Activated B cell treated with CpG ODN at 0.5 μM for 24 hours (primary cell): ENCODE data around the gene IL6. TPM values are rescaled to one million over a fixed set of nuclear protein-coding genes. Genes with fewer than 3 reads are reported as not detected.
"Not testable (repeated sequence)": the region's sequence is repeated elsewhere in the genome, so short reads cannot be mapped to it uniquely, and the experiment has no call there.

Source experiments
- ATAC-seq: fragments of 200-7000 bp; cut with Tn5 transposase; one replicate; pipeline ENCODE4 v1.10.0; 2021; ENCODE audit warnings: low read depth, mild to moderate bottlenecking, moderate library complexity
- CTCF ChIA-PET: fragments of 350-600 bp; sonication (Branson Sonifier 250); formaldehyde crosslinking; loops from one replicate; lab custom pipeline; 2021; ENCODE audit warnings: antibody characterized with exemption; lab: Charles Lee
- POLR2A ChIA-PET: fragments of 350-600 bp; sonication (Branson Sonifier 250); formaldehyde crosslinking; loops from one replicate; lab custom pipeline; 2021; ENCODE audit warnings: antibody characterized with exemption; lab: Charles Lee
- DNase-seq: peaks from one replicate; pipeline ENCODE4 v3.0.0; 2022
- H3K27ac Mint-ChIP-seq: one replicate; pipeline ENCODE4 v1.8.0; 2020; ENCODE audit warnings: mixed read lengths
- H3K27me3 Mint-ChIP-seq: one replicate; pipeline ENCODE4 v1.8.0; 2021; ENCODE audit warnings: mixed read lengths
- H3K36me3 Mint-ChIP-seq: one replicate; pipeline ENCODE4 v1.8.0; 2021; ENCODE audit warnings: low read depth, mixed read lengths
- H3K4me1 Mint-ChIP-seq: one replicate; pipeline ENCODE4 v1.8.0; 2021; ENCODE audit warnings: mixed read lengths
- H3K4me3 Mint-ChIP-seq: one replicate; pipeline ENCODE4 v1.8.0; 2020; ENCODE audit warnings: mild to moderate bottlenecking, mixed read lengths
- H3K9me3 Mint-ChIP-seq: one replicate; pipeline ENCODE4 v1.8.0; 2020; ENCODE audit warnings: mixed read lengths
- CTCF ChIP-seq: fragments of 200-600 bp; IDR thresholded peaks from one replicate; pipeline ENCODE4 v1.8.0; 2022; ENCODE audit warnings: antibody characterized with exemption, mild to moderate bottlenecking
- intact Hi-C: fragments of 100-400 bp; cut with micrococcal nuclease; formaldehyde crosslinking; loops from one replicate; pipeline ENCODE4 v1.15.1; 2024
- total RNA-seq: library from RNA; stranded (reverse); gene quantifications from 2 replicates; pipeline ENCODE4 v1.2.3, GENCODE V29; 2022

The IL6 gene
- total RNA-seq: 64.4 and 72.3 TPM in 2 replicates

GRCh38 chr7:22726907-22727713 lies at the start of gene IL6:
TSS of gene IL6 (plus strand) at chr7:22727200. CDS start at chr7:22727263, 63 bp downstream.
- CTCF ChIA-PET: interaction anchor here (0.7 to 12.7 kb wide), 29 partner anchors 10 to 331 kb away, joined by 3 to 348 read pairs (median 6); no protein-coding TSS in a partner anchor
- H3K4me1 Mint-ChIP-seq: peaks cover 82% of the 10 kb centered on the region
- peaks cover 39% of the 10 kb centered on the region for H3K36me3 Mint-ChIP-seq
- ATAC-seq: peak; percentile 45
- intact Hi-C loops: loop anchor here (1.0 to 5.0 kb wide), 11 partner anchors 14 to 328 kb away; no protein-coding TSS in a partner anchor
- POLR2A ChIA-PET: interaction anchor here (0.6 to 8.2 kb wide), 29 partner anchors 8 to 329 kb away, joined by 3 to 215 read pairs (median 5); no protein-coding TSS in a partner anchor
- peak; percentile 53 for DNase-seq
- peak within 1 kb of the TSS; percentile 94 for H3K4me3 Mint-ChIP-seq
- H3K27me3 Mint-ChIP-seq: no peaks in the 10 kb centered on the region
- H3K9me3 Mint-ChIP-seq: no peaks in the 10 kb centered on the region
- H3K27ac Mint-ChIP-seq: peak within 1 kb of the TSS; percentile 94
- no peak for TF ChIP-seq CTCF

GRCh38 chr7:22677263-22677662 lies 49.7 kb upstream of the IL6 start:
- ChIA-PET POLR2A (interaction anchor here (0.6 to 5.6 kb wide), 15 partner anchors 8 to 429 kb away, joined by 3 to 75 read pairs (median 5); partner anchors contain the start of gene IL6), CTCF (interaction anchor here (0.9 to 3.5 kb wide), 4 partner anchors 15 to 117 kb away, joined by 3 to 21 read pairs (median 8); no protein-coding TSS in a partner anchor)
- Mint-ChIP-seq H3K36me3 (peaks cover 19% of the 10 kb centered on the region), H3K27ac (peak overlapping the region; percentile 92), H3K9me3 (peaks cover 14% of the 10 kb centered on the region), H3K4me3 (peak overlapping the region; percentile 56), H3K4me1 (peaks cover 92% of the 10 kb centered on the region)
- ATAC-seq: peak; percentile 12
- H3K27me3 Mint-ChIP-seq, DNase-seq: not testable (repeated sequence)
- intact Hi-C loops: loop anchor here (1.0 to 2.0 kb wide), 2 partner anchors 21 to 36 kb away; no protein-coding TSS in a partner anchor

GRCh38 chr7:22677680-22678079 lies 49.3 kb upstream of the IL6 start:
- DNase-seq (no peak), ATAC-seq (peak; percentile 16)
- H3K9me3 Mint-ChIP-seq: peaks cover 14% of the 10 kb centered on the region
- peaks cover 19% of the 10 kb centered on the region for H3K36me3 Mint-ChIP-seq
- TF ChIP-seq CTCF: no peak
- H3K4me3 Mint-ChIP-seq: peak overlapping the region; percentile 56
- H3K4me1 Mint-ChIP-seq: peaks cover 92% of the 10 kb centered on the region
- intact Hi-C loops: loop anchor here (1.0 to 2.0 kb wide), 2 partner anchors 21 to 35 kb away; no protein-coding TSS in a partner anchor
- no peaks in the 10 kb centered on the region for H3K27me3 Mint-ChIP-seq
- peak overlapping the region; percentile 92 for H3K27ac Mint-ChIP-seq
- ChIA-PET CTCF (interaction anchor here (0.9 to 3.5 kb wide), 6 partner anchors 16 to 51 kb away, joined by 3 to 21 read pairs (median 7); partner anchors contain the start of gene IL6), POLR2A (interaction anchor here (0.6 to 5.6 kb wide), 12 partner anchors 9 to 49 kb away, joined by 3 to 75 read pairs (median 6); partner anchors contain the start of gene IL6)

GRCh38 chr7:22680482-22680911 lies 46.5 kb upstream of the IL6 start:
- Mint-ChIP-seq H3K9me3 (peaks cover 10% of the 10 kb centered on the region), H3K4me3 (peak overlapping the region; percentile 6), H3K4me1 (peaks cover 94% of the 10 kb centered on the region), H3K36me3 (peaks cover 24% of the 10 kb centered on the region), H3K27ac (peak overlapping the region; percentile 66), H3K27me3 (no peaks in the 10 kb centered on the region)
- intact Hi-C loops: no loop called here
- POLR2A ChIA-PET: interaction anchor here (0.9 to 2.6 kb wide), 4 partner anchors 16 to 33 kb away, joined by 3 to 15 read pairs (median 6); no protein-coding TSS in a partner anchor
- no peak for TF ChIP-seq CTCF
- DNase-seq: no peak
- ATAC-seq: no peak
- CTCF ChIA-PET: interaction anchor here (1.5 kb wide), 1 partner anchor 16 kb away, joined by 5 read pairs; no protein-coding TSS in a partner anchor

GRCh38 chr7:22681312-22681711 lies 45.7 kb upstream of the IL6 start:
- peaks cover 26% of the 10 kb centered on the region for H3K36me3 Mint-ChIP-seq
- peaks cover 93% of the 10 kb centered on the region for H3K4me1 Mint-ChIP-seq
- intact Hi-C loops: no loop called here
- H3K4me3 Mint-ChIP-seq: peak overlapping the region; percentile 13
- DNase-seq (no peak), ATAC-seq (no peak)
- peak overlapping the region; percentile 66 for H3K27ac Mint-ChIP-seq
- H3K9me3 Mint-ChIP-seq: peaks cover 10% of the 10 kb centered on the region
- TF ChIP-seq CTCF: no peak
- ChIA-PET CTCF (interaction anchor here (0.9 to 1.5 kb wide), 2 partner anchors 15 to 45 kb away, joined by 3 to 5 read pairs; no protein-coding TSS in a partner anchor), POLR2A (interaction anchor here (0.9 to 2.6 kb wide), 4 partner anchors 16 to 32 kb away, joined by 3 to 15 read pairs (median 6); no protein-coding TSS in a partner anchor)
- H3K27me3 Mint-ChIP-seq: no peaks in the 10 kb centered on the region
